ENCODE measurements around the gene GOLGA3. TPM values are rescaled to one million over a fixed set of nuclear protein-coding genes. Genes with fewer than 3 reads are reported as not detected.

GOLGA3 gene
- total RNA-seq, 2 experiments from 2014 or later, result 52.2 to 55.6 TPM

GRCh38 chr12:132727091-132727794 lies 101.4 kb downstream of the GOLGA3 start:
- no peaks in the 10 kb centered on the region for H3K27me3 Mint-ChIP-seq
- POLR2A ChIA-PET, result interaction anchor here (0.7 kb wide), 1 partner anchor 8 kb away, joined by 3 read pairs; no protein-coding TSS in a partner anchor
- no peak overlapping the region for H3K4me3 Mint-ChIP-seq
- H3K27ac Mint-ChIP-seq, result no peak overlapping the region
- no peak for TF ChIP-seq CTCF (IDR thresholded peaks at IDR 0.05)
- no peaks in the 10 kb centered on the region for H3K9me3 Mint-ChIP-seq
- CTCF ChIA-PET, result interaction anchor here (1.2 kb wide), 1 partner anchor 13 kb away, joined by 3 read pairs; no protein-coding TSS in a partner anchor
- DNase-seq (no peak), ATAC-seq (no peak)
- peaks cover 73% of the 10 kb centered on the region for H3K36me3 Mint-ChIP-seq (ENCODE audit: low read depth)
- H3K4me1 Mint-ChIP-seq (ENCODE audit: low read depth), result no peaks in the 10 kb centered on the region
- intact Hi-C loops (cut with micrococcal nuclease), result no loop called here

GRCh38 chr12:132726386-132726785 lies 102.3 kb downstream of the GOLGA3 start:
- no peak overlapping the region for H3K27ac Mint-ChIP-seq
- peaks cover 70% of the 10 kb centered on the region for H3K36me3 Mint-ChIP-seq (ENCODE audit: low read depth)
- ChIA-PET CTCF (no interaction called here), POLR2A (interaction anchor here (0.6 kb wide), 1 partner anchor 8 kb away, joined by 3 read pairs; no protein-coding TSS in a partner anchor)
- H3K27me3 Mint-ChIP-seq, result no peaks in the 10 kb centered on the region
- no peak for DNase-seq
- no peaks in the 10 kb centered on the region for H3K9me3 Mint-ChIP-seq
- intact Hi-C loops (cut with micrococcal nuclease), result no loop called here
- H3K4me3 Mint-ChIP-seq, result no peak overlapping the region
- no peak for TF ChIP-seq CTCF (IDR thresholded peaks at IDR 0.05)
- ATAC-seq, result no peak
- no peaks in the 10 kb centered on the region for H3K4me1 Mint-ChIP-seq (ENCODE audit: low read depth)

- intact Hi-C loops (cut with micrococcal nuclease), result no loop called here
- Mint-ChIP-seq H3K36me3 (ENCODE audit: low read depth) (peaks cover 65% of the 10 kb centered on the region), H3K4me1 (ENCODE audit: low read depth) (no peaks in the 10 kb centered on the region), H3K27ac (no peak overlapping the region), H3K27me3 (no peaks in the 10 kb centered on the region), H3K9me3 (no peaks in the 10 kb centered on the region), H3K4me3 (no peak overlapping the region)
- no peak for DNase-seq
- CTCF ChIA-PET, result no interaction called here
- POLR2A ChIA-PET, result no interaction called here
- no peak for ATAC-seq
- no peak for TF ChIP-seq CTCF (IDR thresholded peaks at IDR 0.05)
Measured at GRCh38 chr12:132724506-132725241, 104.0 kb downstream of the GOLGA3 start.

GRCh38 chr12:132723764-132724140 lies 104.9 kb downstream of the GOLGA3 start:
- no peaks in the 10 kb centered on the region for H3K27me3 Mint-ChIP-seq
- H3K27ac Mint-ChIP-seq, result peak overlapping the region; percentile 16

More at GRCh38 chr12:132723764-132724140, 104.9 kb downstream of the GOLGA3 start:
- Mint-ChIP-seq H3K4me3 (no peak overlapping the region), H3K36me3 (ENCODE audit: low read depth) (peaks cover 68% of the 10 kb centered on the region), H3K4me1 (ENCODE audit: low read depth) (no peaks in the 10 kb centered on the region), H3K9me3 (no peaks in the 10 kb centered on the region)
- ATAC-seq (no peak), DNase-seq (no peak)
- ChIA-PET POLR2A (interaction anchor here (1.6 kb wide), 1 partner anchor 12 kb away, joined by 4 read pairs; no protein-coding TSS in a partner anchor), CTCF (no interaction called here)
- intact Hi-C loops (cut with micrococcal nuclease), result no loop called here
- no peak for TF ChIP-seq CTCF (IDR thresholded peaks at IDR 0.05)

All from activated CD8-positive, alpha-beta T cell treated with anti-CD3 and anti-CD28 coated beads for 36 hours (primary cell).